Thyroid gland (tissue), 4 donors: ENCODE results near the gene MOBP.

Experiments used
- POLR2A ChIP-seq, 2 donors: fragments of 450-650 bp; IDR thresholded peaks; one replicate each; pipeline ENCODE4 v1.6.1; 2017; ENCODE audit warnings: antibody characterized with exemption in 2 of 2, mild to moderate bottlenecking in 2 of 2, moderate library complexity in 1 of 2
- TF ChIP-seq, protein P1 (sequence below), 6 experiments: fragments of 200-600 bp in 3 of 6; fragments of 450-650 bp in 3 of 6; sonication (generic) in 3 of 6; IDR thresholded peaks; one replicate each; pipeline ENCODE4 v1.5.1; 2016 to 2019; ENCODE audit warnings: antibody characterized with exemption in 6 of 6, mild to moderate bottlenecking in 2 of 6, inconsistent platforms in 1 of 6, moderate library complexity in 1 of 6

- TF ChIP-seq POLR2A (IDR thresholded peaks at IDR 0.05), result no peak
- TF ChIP-seq, protein P1, sequence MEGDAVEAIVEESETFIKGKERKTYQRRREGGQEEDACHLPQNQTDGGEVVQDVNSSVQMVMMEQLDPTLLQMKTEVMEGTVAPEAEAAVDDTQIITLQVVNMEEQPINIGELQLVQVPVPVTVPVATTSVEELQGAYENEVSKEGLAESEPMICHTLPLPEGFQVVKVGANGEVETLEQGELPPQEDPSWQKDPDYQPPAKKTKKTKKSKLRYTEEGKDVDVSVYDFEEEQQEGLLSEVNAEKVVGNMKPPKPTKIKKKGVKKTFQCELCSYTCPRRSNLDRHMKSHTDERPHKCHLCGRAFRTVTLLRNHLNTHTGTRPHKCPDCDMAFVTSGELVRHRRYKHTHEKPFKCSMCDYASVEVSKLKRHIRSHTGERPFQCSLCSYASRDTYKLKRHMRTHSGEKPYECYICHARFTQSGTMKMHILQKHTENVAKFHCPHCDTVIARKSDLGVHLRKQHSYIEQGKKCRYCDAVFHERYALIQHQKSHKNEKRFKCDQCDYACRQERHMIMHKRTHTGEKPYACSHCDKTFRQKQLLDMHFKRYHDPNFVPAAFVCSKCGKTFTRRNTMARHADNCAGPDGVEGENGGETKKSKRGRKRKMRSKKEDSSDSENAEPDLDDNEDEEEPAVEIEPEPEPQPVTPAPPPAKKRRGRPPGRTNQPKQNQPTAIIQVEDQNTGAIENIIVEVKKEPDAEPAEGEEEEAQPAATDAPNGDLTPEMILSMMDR (IDR thresholded peaks at IDR 0.05), result no peak
These were observed 24.4 kb downstream of the MOBP start for GRCh38 chr3:39491733-39492350.
